BE2C (cell line): ENCODE measurements around the gene KCTD14.
"Not testable (repeated sequence)": the region's sequence is repeated elsewhere in the genome, so short reads cannot be mapped to it uniquely, and the experiment has no call there.

Experiments
- DNase-seq: peaks from one replicate; pipeline ENCODE4 v3.0.0-alpha.2; 2020
- H3K27me3 ChIP-seq: fragments of 250-450 bp; sonication (Bioruptor Pico); 2 replicates; pipeline ENCODE4 v1.5.1; 2020; ENCODE audit warnings: mild to moderate bottlenecking
- H3K36me3 ChIP-seq: fragments of 250-450 bp; sonication (Bioruptor Pico); 2 replicates; pipeline ENCODE4 v1.5.1; 2020; ENCODE audit warnings: mild to moderate bottlenecking
- H3K4me1 ChIP-seq: fragments of 250-450 bp; sonication (Bioruptor Pico); 2 replicates; pipeline ENCODE4 v1.5.1; 2020
- H3K4me3 ChIP-seq: 2 replicates; pipeline ENCODE4 v1.5.1; 2011; ENCODE audit warnings: low read depth, low read length
- H3K9me3 ChIP-seq: fragments of 250-450 bp; sonication (Bioruptor Pico); 2 replicates; pipeline ENCODE4 v1.5.1; 2020
- CTCF ChIP-seq: IDR thresholded peaks from 2 replicates; pipeline ENCODE4 v1.5.1; 2012; ENCODE audit warnings: mild to moderate bottlenecking, low read depth, low read length

The KCTD14 gene

GRCh38 chr11:78031629-78032028 lies 8.6 kb upstream of the KCTD14 start:
- TF ChIP-seq CTCF: no peak
- no peaks in the 10 kb centered on the region for H3K9me3 ChIP-seq
- H3K4me1 ChIP-seq: peaks cover 22% of the 10 kb centered on the region
- DNase-seq: peak; percentile 53
- H3K27me3 ChIP-seq: no peaks in the 10 kb centered on the region
- H3K36me3 ChIP-seq: no peaks in the 10 kb centered on the region
- H3K4me3 ChIP-seq: no peak overlapping the region

- no peaks in the 10 kb centered on the region for H3K36me3 ChIP-seq
- peak; percentile 95 for DNase-seq
- H3K4me3 ChIP-seq: peak overlapping the region; percentile 26
- TF ChIP-seq CTCF: no peak; the same call in 1 of the 2 replicates
- H3K4me1 ChIP-seq: peaks cover 22% of the 10 kb centered on the region
- H3K9me3 ChIP-seq: no peaks in the 10 kb centered on the region
- H3K27me3 ChIP-seq: no peaks in the 10 kb centered on the region
Measured at GRCh38 chr11:78030429-78031325, 7.6 kb upstream of the KCTD14 start.

GRCh38 chr11:78028423-78028822 lies 5.3 kb upstream of the KCTD14 start:
- H3K4me1 ChIP-seq: peaks cover 22% of the 10 kb centered on the region
- not testable (repeated sequence) for H3K27me3 ChIP-seq, H3K36me3 ChIP-seq, H3K9me3 ChIP-seq, H3K4me3 ChIP-seq, DNase-seq

GRCh38 chr11:78027759-78028158 lies 4.7 kb upstream of the KCTD14 start:
- Histone ChIP-seq H3K9me3 (no peaks in the 10 kb centered on the region), H3K4me3 (no peak overlapping the region), H3K36me3 (no peaks in the 10 kb centered on the region), H3K27me3 (no peaks in the 10 kb centered on the region), H3K4me1 (peaks cover 22% of the 10 kb centered on the region)
- no peak for DNase-seq
- no peak for TF ChIP-seq CTCF

GRCh38 chr11:78025378-78025777 lies 2.3 kb upstream of the KCTD14 start:
- DNase-seq: no peak
- Histone ChIP-seq H3K36me3 (no peaks in the 10 kb centered on the region), H3K27me3 (no peaks in the 10 kb centered on the region), H3K4me3 (no peak overlapping the region), H3K4me1 (peaks cover 5% of the 10 kb centered on the region), H3K9me3 (no peaks in the 10 kb centered on the region)
- no peak for TF ChIP-seq CTCF

- Histone ChIP-seq H3K36me3 (no peaks in the 10 kb centered on the region), H3K4me3 (no peak overlapping the region)
Measured at GRCh38 chr11:78023426-78023825, 350 bp upstream of the KCTD14 start.

More at GRCh38 chr11:78023426-78023825, 350 bp upstream of the KCTD14 start:
- Histone ChIP-seq H3K27me3 (no peaks in the 10 kb centered on the region), H3K9me3 (no peaks in the 10 kb centered on the region), H3K4me1 (no peaks in the 10 kb centered on the region)
- no peak for DNase-seq
- no peak for TF ChIP-seq CTCF
